GM10266 (cell line): Measurements from ENCODE around the gene GOLIM4.

ENCODE experiments used
- DNase-seq: peaks from one replicate; pipeline ENCODE4 v3.0.0; 2012; ENCODE audit errors: extremely low spot score
- CTCF ChIP-seq: IDR thresholded peaks from 2 replicates; pipeline ENCODE4 v1.5.1; 2012; ENCODE audit warnings: mild to moderate bottlenecking, low read depth; ENCODE audit not compliant: control insufficient read depth, insufficient read depth; ENCODE audit errors: missing control alignments

Gene GOLIM4

GRCh38 chr3:168127466-168127865, 31.7 kb upstream of the GOLIM4 start:
- no peak for DNase-seq
- TF ChIP-seq CTCF: no peak

- TF ChIP-seq CTCF: no peak
Measured at GRCh38 chr3:168124791-168125190, 29.1 kb upstream of the GOLIM4 start.

GRCh38 chr3:168124291-168124690, 28.6 kb upstream of the GOLIM4 start:
- no peak for TF ChIP-seq CTCF
- no peak for DNase-seq

More at GRCh38 chr3:168124791-168125190, 29.1 kb upstream of the GOLIM4 start:
- no peak for DNase-seq

GRCh38 chr3:168123201-168124176, 27.8 kb upstream of the GOLIM4 start:
- DNase-seq: no peak
- no peak for TF ChIP-seq CTCF

- no peak for DNase-seq
- no peak for TF ChIP-seq CTCF
Measured at GRCh38 chr3:168121184-168122017, 25.7 kb upstream of the GOLIM4 start.

- no peak for TF ChIP-seq CTCF
- DNase-seq: no peak
Measured at GRCh38 chr3:168117853-168118313, 22.2 kb upstream of the GOLIM4 start.

- no peak for DNase-seq
- no peak for TF ChIP-seq CTCF
Measured at GRCh38 chr3:168117059-168117458, 21.3 kb upstream of the GOLIM4 start.
